HK-2 (cell line): ENCODE measurements around the gene CGB3.

Experiments
- DNase-seq: peaks from one replicate; pipeline ENCODE4 v3.0.0-alpha.2; 2018; ENCODE audit not compliant: unreplicated experiment

Gene CGB3

GRCh38 chr19:48988286-48988685 is 35.8 kb downstream of the CGB3 start:
- no peak for DNase-seq

- no peak for DNase-seq
These were observed 36.8 kb downstream of the CGB3 start for GRCh38 chr19:48987323-48987722.

GRCh38 chr19:48986211-48986610 is 37.9 kb downstream of the CGB3 start:
- no peak for DNase-seq

GRCh38 chr19:48985711-48986110 is 38.4 kb downstream of the CGB3 start:
- no peak for DNase-seq

- DNase-seq: no peak
These were observed 41.9 kb downstream of the CGB3 start for GRCh38 chr19:48982280-48982679.

- DNase-seq: no peak
These were observed 47.1 kb downstream of the CGB3 start for GRCh38 chr19:48977061-48977460.

GRCh38 chr19:48975947-48976847 is 47.9 kb downstream of the CGB3 start:
- DNase-seq: no peak
